ENCODE data around the gene RAD51B.

- TF ChIP-seq NR1H2 (CRISPR knock-in tag; IDR thresholded peaks at IDR 0.05) = no peak
- no peak for TF ChIP-seq GRHL2 (CRISPR knock-in tag; IDR thresholded peaks at IDR 0.05; ENCODE audit: insufficient replicate concordance, severe bottlenecking)
- no peak for TF ChIP-seq CTCF (IDR thresholded peaks at IDR 0.05)
- TF ChIP-seq ZNF263 (CRISPR knock-in tag; IDR thresholded peaks at IDR 0.05; ENCODE audit: low read depth) = no peak
- no peak for TF ChIP-seq ATF2 (CRISPR knock-in tag; IDR thresholded peaks at IDR 0.05; ENCODE audit: borderline replicate concordance, low read depth)
- TF ChIP-seq AFF4 (CRISPR knock-in tag; IDR thresholded peaks at IDR 0.05; ENCODE audit: borderline replicate concordance) = no peak
- TF ChIP-seq KAT7 (CRISPR knock-in tag; IDR thresholded peaks at IDR 0.05; ENCODE audit: borderline replicate concordance) = no peak
- no peak for TF ChIP-seq CREB1 (CRISPR knock-in tag; IDR thresholded peaks at IDR 0.05)
- TF ChIP-seq NR3C1 (CRISPR knock-in tag; conservative IDR thresholded peaks at IDR 0.05; ENCODE audit: low read depth) = no peak
- TF ChIP-seq E2F5 (CRISPR knock-in tag; IDR thresholded peaks at IDR 0.05) = no peak
- TF ChIP-seq HMGXB4 (CRISPR knock-in tag; IDR thresholded peaks at IDR 0.05) = no peak
Measured at GRCh38 chr14:68133856-68134255, 314.3 kb downstream of the RAD51B start.
